ENCODE data around the gene CALCB.

Gene CALCB

GRCh38 chr11:15109602-15110001, 36.2 kb downstream of the CALCB start:
- H3K9ac ChIP-seq (ENCODE audit: low read length), result no peak overlapping the region

DNA sequence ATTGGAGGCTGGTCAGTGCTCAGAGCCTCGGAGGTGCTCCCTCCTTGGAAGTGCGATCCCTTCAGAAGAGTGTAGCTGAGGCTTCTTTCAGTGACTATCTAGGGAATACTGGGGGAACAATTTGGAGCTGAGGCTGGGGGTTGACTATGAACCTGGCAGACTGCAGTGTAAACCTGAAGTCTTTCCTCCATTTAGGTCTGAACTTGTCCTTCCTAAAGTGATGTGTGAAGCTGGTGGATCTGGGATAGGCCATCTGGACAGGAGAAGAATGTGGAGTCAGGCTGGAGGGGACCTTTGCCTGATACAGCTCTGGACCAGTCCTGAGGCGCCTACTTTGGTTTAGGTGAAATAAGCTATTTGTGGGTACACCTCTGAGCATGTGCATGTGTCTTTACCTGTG, 37.8 kb downstream of the CALCB start:
- no peaks in the 10 kb centered on the region for H3K4me1 ChIP-seq (ENCODE audit: control insufficient read depth, low read depth, low read length)
- peaks cover 35% of the 10 kb centered on the region for H3K27me3 ChIP-seq (ENCODE audit: control insufficient read depth, insufficient read depth, low read length)
- no peak overlapping the region for H3K4me3 ChIP-seq (ENCODE audit: low read length)
- H3K9ac ChIP-seq (ENCODE audit: low read length), result no peak overlapping the region
- H3K27ac ChIP-seq (ENCODE audit: low read length), result no peak overlapping the region
- no peaks in the 10 kb centered on the region for H3K36me3 ChIP-seq (ENCODE audit: control insufficient read depth, low read depth, low read length)
- H3K9me3 ChIP-seq (ENCODE audit: control insufficient read depth, low read depth, low read length), result no peaks in the 10 kb centered on the region

More at GRCh38 chr11:15109602-15110001, 36.2 kb downstream of the CALCB start:
- no peak overlapping the region for H3K4me3 ChIP-seq (ENCODE audit: low read length)
- H3K27me3 ChIP-seq (ENCODE audit: control insufficient read depth, insufficient read depth, low read length), result peaks cover 20% of the 10 kb centered on the region
- no peaks in the 10 kb centered on the region for H3K9me3 ChIP-seq (ENCODE audit: control insufficient read depth, low read depth, low read length)
- no peaks in the 10 kb centered on the region for H3K4me1 ChIP-seq (ENCODE audit: control insufficient read depth, low read depth, low read length)
- no peaks in the 10 kb centered on the region for H3K36me3 ChIP-seq (ENCODE audit: control insufficient read depth, low read depth, low read length)
- H3K27ac ChIP-seq (ENCODE audit: low read length), result no peak overlapping the region

DNA sequence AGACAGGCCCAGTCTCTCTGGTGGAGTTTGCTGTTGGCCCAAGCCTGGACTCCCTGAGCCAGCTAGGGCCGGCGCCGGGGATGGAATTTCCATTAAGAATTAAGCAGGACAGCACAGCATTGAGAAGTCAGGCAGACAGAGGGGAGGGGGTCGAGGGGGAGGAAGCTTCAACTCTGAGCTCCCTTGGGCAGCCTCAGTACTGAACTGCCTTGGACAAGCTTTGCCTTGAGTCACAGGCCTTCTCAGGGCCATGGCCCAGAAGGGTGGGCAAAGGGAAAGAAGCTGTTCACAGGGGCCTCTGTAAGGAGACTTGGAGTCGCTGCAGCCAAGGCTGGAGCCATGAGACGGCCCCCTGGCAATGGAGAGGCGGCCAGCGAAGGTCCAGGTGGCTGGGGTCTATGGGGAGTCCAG, 38.7 kb downstream of the CALCB start:
- H3K27ac ChIP-seq (ENCODE audit: low read length), result no peak overlapping the region
- no peaks in the 10 kb centered on the region for H3K9me3 ChIP-seq (ENCODE audit: control insufficient read depth, low read depth, low read length)
- no peak overlapping the region for H3K9ac ChIP-seq (ENCODE audit: low read length)
- H3K27me3 ChIP-seq (ENCODE audit: control insufficient read depth, insufficient read depth, low read length), result peaks cover 35% of the 10 kb centered on the region
- H3K4me3 ChIP-seq (ENCODE audit: low read length), result no peak overlapping the region
- no peaks in the 10 kb centered on the region for H3K36me3 ChIP-seq (ENCODE audit: control insufficient read depth, low read depth, low read length)
- no peaks in the 10 kb centered on the region for H3K4me1 ChIP-seq (ENCODE audit: control insufficient read depth, low read depth, low read length)

DNA sequence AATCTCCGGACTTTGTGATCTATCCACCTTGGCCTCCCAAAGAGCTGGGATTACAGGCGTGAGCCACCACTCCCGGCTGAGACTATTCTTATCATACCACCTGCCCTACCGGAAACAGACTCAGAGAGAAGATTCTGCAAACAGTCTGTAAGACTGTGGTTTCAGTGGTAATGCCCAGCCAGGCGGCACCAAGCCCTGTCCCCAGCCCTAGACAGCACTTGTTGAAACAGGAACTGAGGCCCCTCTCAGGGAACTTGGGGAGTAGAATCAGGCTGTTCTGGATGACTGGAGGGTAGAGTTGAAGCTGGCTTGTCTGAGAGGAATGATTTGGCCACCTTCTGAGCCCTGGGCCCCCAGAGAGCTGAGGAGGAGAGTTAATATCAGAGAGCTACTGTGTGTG, 40.0 kb downstream of the CALCB start:
- Histone ChIP-seq H3K27ac (ENCODE audit: low read length) (no peak overlapping the region), H3K9ac (ENCODE audit: low read length) (no peak overlapping the region), H3K4me1 (ENCODE audit: control insufficient read depth, low read depth, low read length) (no peaks in the 10 kb centered on the region), H3K36me3 (ENCODE audit: control insufficient read depth, low read depth, low read length) (no peaks in the 10 kb centered on the region), H3K9me3 (ENCODE audit: control insufficient read depth, low read depth, low read length) (no peaks in the 10 kb centered on the region), H3K4me3 (ENCODE audit: low read length) (no peak overlapping the region), H3K27me3 (ENCODE audit: control insufficient read depth, insufficient read depth, low read length) (peaks cover 35% of the 10 kb centered on the region)

DNA sequence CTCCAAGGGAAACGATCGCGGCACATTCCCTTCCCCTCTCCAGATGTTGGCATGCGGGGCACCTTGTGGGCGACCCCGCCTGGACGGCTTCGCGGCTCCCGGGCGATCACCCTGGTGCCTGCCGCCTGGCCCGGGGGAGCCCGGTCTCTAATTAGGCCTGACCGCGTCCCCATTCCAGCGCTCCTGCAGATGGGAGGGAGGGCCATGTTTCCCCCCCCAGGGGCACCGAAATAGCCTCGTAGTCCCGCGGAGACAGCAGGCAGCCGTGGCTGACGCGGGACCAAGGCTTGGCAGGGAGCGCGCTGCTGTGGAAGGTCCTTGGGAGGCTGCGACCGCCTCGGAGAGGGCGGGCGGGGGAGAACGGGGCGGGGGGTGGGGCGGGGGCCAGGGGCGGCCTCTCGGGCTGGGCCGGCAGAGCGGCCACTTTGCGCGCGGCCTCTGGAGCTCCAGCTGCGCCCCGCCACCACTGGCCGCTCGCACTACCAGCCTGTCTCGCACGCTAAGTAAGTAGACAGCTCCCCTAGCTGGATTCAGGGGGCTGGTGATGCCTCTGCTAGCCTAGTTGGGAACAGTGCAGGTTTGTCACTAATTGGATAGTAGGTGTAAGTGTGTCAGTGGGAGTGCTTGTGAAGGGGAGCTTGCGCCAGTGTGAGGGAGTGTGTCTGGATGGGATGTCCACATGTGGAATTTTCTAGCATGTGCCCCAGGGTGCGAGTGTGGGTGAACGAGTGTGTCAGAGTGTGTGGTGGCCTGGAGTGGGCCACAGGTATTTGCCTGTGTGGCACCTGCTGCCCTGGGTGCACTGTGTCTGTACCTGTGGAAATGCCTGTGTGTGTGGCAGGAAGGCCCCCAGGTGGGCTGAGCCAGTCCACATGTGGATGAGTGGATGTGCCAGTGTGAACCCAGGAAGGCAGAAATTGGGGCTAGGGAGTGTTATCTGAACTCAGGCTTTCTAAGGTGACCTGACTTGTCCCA, 41.4 kb downstream of the CALCB start, which contains the start of gene INSC:
INSC (plus strand) TSS at position 423 of the 975 bp plus-strand sequence. CDS start 34,252 bp downstream, outside the sequence.
- Histone ChIP-seq H3K9me3 (ENCODE audit: control insufficient read depth, low read depth, low read length) (no peaks in the 10 kb centered on the region), H3K27me3 (ENCODE audit: control insufficient read depth, insufficient read depth, low read length) (peaks cover 35% of the 10 kb centered on the region), H3K36me3 (ENCODE audit: control insufficient read depth, low read depth, low read length) (no peaks in the 10 kb centered on the region), H3K9ac (ENCODE audit: low read length) (no peak within 1 kb of the TSS), H3K4me3 (ENCODE audit: low read length) (peak within 1 kb of the TSS; percentile 60), H3K4me1 (ENCODE audit: control insufficient read depth, low read depth, low read length) (no peaks in the 10 kb centered on the region), H3K27ac (ENCODE audit: low read length) (no peak within 1 kb of the TSS)

DNA sequence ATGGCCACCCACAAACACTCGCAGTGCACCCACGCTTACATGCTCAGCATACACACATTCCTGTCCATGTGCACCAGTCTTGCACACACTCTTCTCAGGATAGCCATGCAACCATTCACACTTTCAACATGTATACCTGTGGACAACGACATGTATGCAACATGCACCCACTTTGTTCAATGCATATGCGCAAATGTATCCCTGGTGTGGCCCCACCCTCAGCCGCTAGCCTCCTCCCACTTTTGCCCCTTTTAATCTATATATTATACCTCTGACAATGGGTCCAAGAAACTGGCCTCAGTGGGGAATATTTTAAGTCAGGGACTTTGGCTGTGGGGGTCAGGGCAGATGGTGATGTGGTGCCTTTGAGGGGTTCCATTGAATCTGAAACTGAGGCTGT, 42.3 kb downstream of the CALCB start:
- no peak overlapping the region for H3K9ac ChIP-seq (ENCODE audit: low read length)

GRCh38 chr11:15117751-15118150, 44.4 kb downstream of the CALCB start:
- Histone ChIP-seq H3K4me1 (ENCODE audit: control insufficient read depth, low read depth, low read length) (no peaks in the 10 kb centered on the region), H3K27me3 (ENCODE audit: control insufficient read depth, insufficient read depth, low read length) (peaks cover 33% of the 10 kb centered on the region), H3K36me3 (ENCODE audit: control insufficient read depth, low read depth, low read length) (no peaks in the 10 kb centered on the region), H3K4me3 (ENCODE audit: low read length) (no peak overlapping the region), H3K9me3 (ENCODE audit: control insufficient read depth, low read depth, low read length) (no peaks in the 10 kb centered on the region), H3K27ac (ENCODE audit: low read length) (no peak overlapping the region), H3K9ac (ENCODE audit: low read length) (no peak overlapping the region)

More for the DNA sequence above, 42.3 kb downstream of the CALCB start:
- H3K4me1 ChIP-seq (ENCODE audit: control insufficient read depth, low read depth, low read length), result no peaks in the 10 kb centered on the region
- peaks cover 35% of the 10 kb centered on the region for H3K27me3 ChIP-seq (ENCODE audit: control insufficient read depth, insufficient read depth, low read length)
- H3K9me3 ChIP-seq (ENCODE audit: control insufficient read depth, low read depth, low read length), result no peaks in the 10 kb centered on the region
- H3K27ac ChIP-seq (ENCODE audit: low read length), result no peak overlapping the region
- H3K36me3 ChIP-seq (ENCODE audit: control insufficient read depth, low read depth, low read length), result no peaks in the 10 kb centered on the region
- H3K4me3 ChIP-seq (ENCODE audit: low read length), result no peak overlapping the region

GRCh38 chr11:15118431-15118830, 45.0 kb downstream of the CALCB start:
- Histone ChIP-seq H3K36me3 (ENCODE audit: control insufficient read depth, low read depth, low read length) (no peaks in the 10 kb centered on the region), H3K4me3 (ENCODE audit: low read length) (no peak overlapping the region), H3K9ac (ENCODE audit: low read length) (no peak overlapping the region), H3K27me3 (ENCODE audit: control insufficient read depth, insufficient read depth, low read length) (peaks cover 27% of the 10 kb centered on the region), H3K9me3 (ENCODE audit: control insufficient read depth, low read depth, low read length) (no peaks in the 10 kb centered on the region), H3K4me1 (ENCODE audit: control insufficient read depth, low read depth, low read length) (no peaks in the 10 kb centered on the region), H3K27ac (ENCODE audit: low read length) (no peak overlapping the region)

GRCh38 chr11:15119352-15119751, 46.0 kb downstream of the CALCB start:
- Histone ChIP-seq H3K4me1 (ENCODE audit: control insufficient read depth, low read depth, low read length) (no peaks in the 10 kb centered on the region), H3K27ac (ENCODE audit: low read length) (no peak overlapping the region), H3K36me3 (ENCODE audit: control insufficient read depth, low read depth, low read length) (no peaks in the 10 kb centered on the region), H3K4me3 (ENCODE audit: low read length) (no peak overlapping the region), H3K9me3 (ENCODE audit: control insufficient read depth, low read depth, low read length) (no peaks in the 10 kb centered on the region), H3K9ac (ENCODE audit: low read length) (no peak overlapping the region), H3K27me3 (ENCODE audit: control insufficient read depth, insufficient read depth, low read length) (peaks cover 17% of the 10 kb centered on the region)

- peaks cover 14% of the 10 kb centered on the region for H3K27me3 ChIP-seq (ENCODE audit: control insufficient read depth, insufficient read depth, low read length)
Measured at GRCh38 chr11:15119826-15120225, 46.4 kb downstream of the CALCB start.

DNA sequence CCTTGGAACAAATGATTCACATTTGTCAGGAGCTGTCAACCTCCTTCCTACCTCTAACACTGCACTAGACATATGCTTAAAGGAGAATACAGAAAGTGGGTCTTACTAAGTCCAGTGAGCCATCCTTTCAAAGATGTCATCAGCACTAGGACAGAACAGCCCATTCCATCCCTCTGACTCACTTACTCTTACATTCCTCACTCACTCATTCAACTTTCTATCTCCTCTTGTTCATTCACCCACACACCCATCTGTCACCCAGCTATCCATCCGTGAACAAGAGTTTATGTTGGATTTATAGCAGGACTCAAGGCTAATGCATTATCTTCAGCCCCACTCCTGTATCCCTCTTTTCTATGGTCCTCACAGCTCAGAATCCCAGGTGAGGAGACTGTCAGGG, 50.5 kb downstream of the CALCB start:
- no peaks in the 10 kb centered on the region for H3K27me3 ChIP-seq (ENCODE audit: control insufficient read depth, insufficient read depth, low read length)
- H3K36me3 ChIP-seq (ENCODE audit: control insufficient read depth, low read depth, low read length), result no peaks in the 10 kb centered on the region
- H3K4me3 ChIP-seq (ENCODE audit: low read length), result no peak overlapping the region
- no peak overlapping the region for H3K27ac ChIP-seq (ENCODE audit: low read length)
- no peaks in the 10 kb centered on the region for H3K9me3 ChIP-seq (ENCODE audit: control insufficient read depth, low read depth, low read length)
- no peak overlapping the region for H3K9ac ChIP-seq (ENCODE audit: low read length)
- no peaks in the 10 kb centered on the region for H3K4me1 ChIP-seq (ENCODE audit: control insufficient read depth, low read depth, low read length)

More at GRCh38 chr11:15119826-15120225, 46.4 kb downstream of the CALCB start:
- no peak overlapping the region for H3K27ac ChIP-seq (ENCODE audit: low read length)
- no peak overlapping the region for H3K4me3 ChIP-seq (ENCODE audit: low read length)
- H3K4me1 ChIP-seq (ENCODE audit: control insufficient read depth, low read depth, low read length), result no peaks in the 10 kb centered on the region
- no peaks in the 10 kb centered on the region for H3K9me3 ChIP-seq (ENCODE audit: control insufficient read depth, low read depth, low read length)
- no peaks in the 10 kb centered on the region for H3K36me3 ChIP-seq (ENCODE audit: control insufficient read depth, low read depth, low read length)
- H3K9ac ChIP-seq (ENCODE audit: low read length), result no peak overlapping the region

- Histone ChIP-seq H3K36me3 (ENCODE audit: control insufficient read depth, low read depth, low read length) (no peaks in the 10 kb centered on the region), H3K27me3 (ENCODE audit: control insufficient read depth, insufficient read depth, low read length) (no peaks in the 10 kb centered on the region), H3K4me3 (ENCODE audit: low read length) (no peak overlapping the region), H3K4me1 (ENCODE audit: control insufficient read depth, low read depth, low read length) (no peaks in the 10 kb centered on the region), H3K9me3 (ENCODE audit: control insufficient read depth, low read depth, low read length) (no peaks in the 10 kb centered on the region), H3K27ac (ENCODE audit: low read length) (no peak overlapping the region), H3K9ac (ENCODE audit: low read length) (no peak overlapping the region)
Measured at GRCh38 chr11:15124528-15124927, 51.1 kb downstream of the CALCB start.

Data from iPS-18a (cell line).